AG09319 (cell line): Measurements from ENCODE around the gene THADA.
"Not testable (repeated sequence)": the region's sequence is repeated elsewhere in the genome, so short reads cannot be mapped to it uniquely, and the experiment has no call there.

Experiments used
- DNase-seq: peaks from one replicate; pipeline ENCODE4 v3.0.0-alpha.2; 2010; ENCODE audit warnings: low read depth; ENCODE audit errors: extremely low read depth
- CTCF ChIP-seq: IDR thresholded peaks from 2 replicates; pipeline ENCODE4 v1.5.1; 2011; ENCODE audit warnings: low read depth, mild to moderate bottlenecking, inconsistent platforms, low read length, moderate library complexity

Gene THADA

GRCh38 chr2:43610361-43610760 is 14.5 kb upstream of the THADA start:
- no peak for TF ChIP-seq CTCF
- no peak for DNase-seq

GRCh38 chr2:43609290-43609918 is 13.6 kb upstream of the THADA start:
- peak; percentile 65 for TF ChIP-seq CTCF
- DNase-seq: peak; percentile 3

GRCh38 chr2:43605851-43606250 is 10.0 kb upstream of the THADA start:
- no peak for DNase-seq
- no peak for TF ChIP-seq CTCF

DNA sequence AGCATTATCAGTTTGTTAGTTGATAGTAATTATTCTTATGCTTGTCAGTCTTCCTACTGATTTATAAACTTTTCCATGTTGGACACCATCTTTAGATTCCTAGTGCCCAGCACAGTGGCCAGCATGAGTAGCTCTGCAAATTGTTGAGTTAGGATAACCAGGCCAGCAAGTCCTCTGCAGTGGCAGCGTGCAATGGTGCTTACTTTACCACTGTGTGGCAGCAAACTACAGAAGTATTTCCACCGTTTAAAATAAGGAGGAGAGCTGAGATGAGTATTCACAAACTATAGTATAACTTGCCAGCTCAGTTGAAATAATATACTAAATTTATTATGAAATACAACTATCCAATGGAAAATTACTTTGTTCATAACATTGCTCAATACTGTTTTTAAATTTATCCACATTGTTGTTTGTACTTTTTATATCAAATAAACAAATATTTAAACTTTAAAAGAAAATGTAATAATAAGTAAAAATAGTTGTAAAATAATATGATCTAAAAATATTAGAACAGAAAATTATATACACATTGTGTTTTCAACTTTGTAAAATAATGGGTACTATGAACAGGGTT is 9.3 kb upstream of the THADA start:
- TF ChIP-seq CTCF: peak; percentile 65
- DNase-seq: peak; percentile 4

GRCh38 chr2:43604674-43605073 is 8.8 kb upstream of the THADA start:
- DNase-seq: no peak

GRCh38 chr2:43600596-43600995 is 4.8 kb upstream of the THADA start:
- not testable (repeated sequence) for DNase-seq

More at GRCh38 chr2:43604674-43605073, 8.8 kb upstream of the THADA start:
- TF ChIP-seq CTCF: no peak

- no peak for TF ChIP-seq CTCF
- no peak for DNase-seq
Observed at GRCh38 chr2:43594875-43595274, 963 bp downstream of the THADA start.

DNA sequence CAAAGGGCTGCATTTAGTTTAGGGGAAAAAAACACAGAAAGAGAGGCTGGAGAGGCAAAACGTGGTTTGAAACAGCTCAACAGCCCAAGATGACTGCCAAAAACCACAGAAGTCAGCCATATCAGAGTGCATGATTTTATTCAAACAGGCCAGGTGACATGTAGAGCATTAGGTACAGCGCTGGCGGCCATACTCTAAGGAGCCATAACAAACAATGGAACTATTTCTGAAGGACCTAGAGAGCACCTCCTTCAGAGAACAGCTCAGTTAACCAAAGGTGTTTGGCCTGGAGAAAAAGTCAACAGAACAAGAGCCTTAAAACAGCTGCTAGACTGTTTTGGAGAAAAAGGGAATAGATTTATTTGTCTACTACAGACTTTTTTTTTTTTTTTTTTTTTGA is 2.6 kb downstream of the THADA start:
- no peak for TF ChIP-seq CTCF
- DNase-seq: no peak
